BE2C (cell line): Measurements from ENCODE around the gene MAP4K2. TPM values are rescaled to one million over a fixed set of nuclear protein-coding genes. Genes with fewer than 3 reads are reported as not detected.

ENCODE experiments used
- DNase-seq: peaks from one replicate; pipeline ENCODE4 v3.0.0-alpha.2; 2020
- H3K27me3 ChIP-seq: fragments of 250-450 bp; sonication (Bioruptor Pico); 2 replicates; pipeline ENCODE4 v1.5.1; 2020; ENCODE audit warnings: mild to moderate bottlenecking
- H3K36me3 ChIP-seq: fragments of 250-450 bp; sonication (Bioruptor Pico); 2 replicates; pipeline ENCODE4 v1.5.1; 2020; ENCODE audit warnings: mild to moderate bottlenecking
- H3K4me1 ChIP-seq: fragments of 250-450 bp; sonication (Bioruptor Pico); 2 replicates; pipeline ENCODE4 v1.5.1; 2020
- H3K4me3 ChIP-seq: 2 replicates; pipeline ENCODE4 v1.5.1; 2011; ENCODE audit warnings: low read depth, low read length
- H3K9me3 ChIP-seq: fragments of 250-450 bp; sonication (Bioruptor Pico); 2 replicates; pipeline ENCODE4 v1.5.1; 2020
- polyA plus RNA-seq: library from polyadenylated mRNA; unstranded; fragments of >200 nt; gene quantifications from one replicate; pipeline ENCODE4 v1.2.1, GENCODE V29; 2012; ENCODE audit warnings: low read depth, missing spikeins; ENCODE audit not compliant: insufficient read length, insufficient read depth
- TF ChIP-seq, protein P1 (sequence below): IDR thresholded peaks from 2 replicates; pipeline ENCODE4 v1.5.1; 2012; ENCODE audit warnings: mild to moderate bottlenecking, low read depth, low read length

The MAP4K2 gene
- 12.6 TPM for polyA plus RNA-seq

DNA sequence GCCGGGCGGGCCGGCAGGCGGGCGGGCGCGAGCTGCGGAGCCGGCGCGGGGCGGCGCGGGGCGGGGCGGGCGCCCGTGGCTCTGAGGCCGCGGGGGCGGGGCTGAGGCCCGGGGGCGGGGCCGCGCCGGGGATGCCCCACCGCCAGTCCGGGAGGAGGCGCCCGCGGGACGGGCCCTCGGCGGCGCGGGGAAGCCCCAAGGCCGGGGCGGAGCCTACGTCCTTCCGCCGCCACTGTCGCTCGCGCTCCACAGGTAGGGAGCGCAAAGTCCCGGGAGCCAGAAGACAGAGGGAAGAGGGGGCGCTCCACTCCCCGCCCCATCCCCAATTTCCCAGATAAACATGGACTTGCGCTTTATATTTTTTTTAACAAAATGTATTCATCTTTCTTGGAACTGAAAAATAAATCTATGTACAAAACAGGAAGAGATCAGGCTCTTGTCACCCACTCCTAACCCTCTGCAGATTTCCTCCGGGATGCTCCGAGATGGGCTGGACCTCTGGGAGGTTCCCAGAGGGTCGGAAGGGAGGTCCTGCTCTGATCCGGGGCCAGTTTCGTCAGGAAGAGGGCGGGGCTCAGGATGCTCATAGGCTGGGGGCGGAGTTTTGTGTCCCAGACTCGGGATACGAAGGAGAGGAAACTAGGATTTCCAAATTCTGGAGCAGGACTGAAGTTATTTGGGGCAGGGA is at the start of gene MAP4K2:
MAP4K2 (minus strand) TSS at position 57 of the 688 bp plus-strand sequence. CDS start 65 bp downstream, outside the sequence.
- peak within 1 kb of the TSS; percentile 65 for H3K4me3 ChIP-seq
- peak; percentile 85 for DNase-seq
- TF ChIP-seq, protein P1, sequence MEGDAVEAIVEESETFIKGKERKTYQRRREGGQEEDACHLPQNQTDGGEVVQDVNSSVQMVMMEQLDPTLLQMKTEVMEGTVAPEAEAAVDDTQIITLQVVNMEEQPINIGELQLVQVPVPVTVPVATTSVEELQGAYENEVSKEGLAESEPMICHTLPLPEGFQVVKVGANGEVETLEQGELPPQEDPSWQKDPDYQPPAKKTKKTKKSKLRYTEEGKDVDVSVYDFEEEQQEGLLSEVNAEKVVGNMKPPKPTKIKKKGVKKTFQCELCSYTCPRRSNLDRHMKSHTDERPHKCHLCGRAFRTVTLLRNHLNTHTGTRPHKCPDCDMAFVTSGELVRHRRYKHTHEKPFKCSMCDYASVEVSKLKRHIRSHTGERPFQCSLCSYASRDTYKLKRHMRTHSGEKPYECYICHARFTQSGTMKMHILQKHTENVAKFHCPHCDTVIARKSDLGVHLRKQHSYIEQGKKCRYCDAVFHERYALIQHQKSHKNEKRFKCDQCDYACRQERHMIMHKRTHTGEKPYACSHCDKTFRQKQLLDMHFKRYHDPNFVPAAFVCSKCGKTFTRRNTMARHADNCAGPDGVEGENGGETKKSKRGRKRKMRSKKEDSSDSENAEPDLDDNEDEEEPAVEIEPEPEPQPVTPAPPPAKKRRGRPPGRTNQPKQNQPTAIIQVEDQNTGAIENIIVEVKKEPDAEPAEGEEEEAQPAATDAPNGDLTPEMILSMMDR = no peak
- H3K27me3 ChIP-seq = no peaks in the 10 kb centered on the region
- no peaks in the 10 kb centered on the region for H3K36me3 ChIP-seq
- H3K9me3 ChIP-seq = no peaks in the 10 kb centered on the region
- H3K4me1 ChIP-seq = no peaks in the 10 kb centered on the region

DNA sequence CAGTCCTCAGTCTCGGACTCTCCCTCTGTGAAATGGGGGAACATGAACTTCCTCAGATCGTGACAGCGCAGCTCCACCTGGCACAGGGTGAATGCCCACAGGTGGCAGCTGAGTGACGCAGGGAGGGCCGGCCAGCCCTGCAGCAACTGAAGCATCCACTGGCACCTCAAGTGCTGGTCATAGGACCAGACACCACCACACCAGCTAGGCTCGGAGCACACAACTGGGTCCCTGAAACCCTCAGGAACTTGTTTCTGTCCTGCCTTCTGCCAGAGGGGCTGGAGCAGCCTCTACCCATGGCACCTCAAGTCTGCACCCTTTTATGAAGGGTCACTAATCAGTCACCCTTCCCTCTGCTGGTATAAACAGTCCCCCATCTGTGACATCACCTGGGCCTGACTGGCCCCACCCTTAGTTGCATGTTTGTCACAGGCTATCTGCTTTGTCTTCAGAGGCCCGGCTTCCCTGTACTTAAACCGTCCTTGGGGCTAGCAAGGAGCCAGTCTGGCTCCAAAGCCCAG is 48.9 kb upstream of the MAP4K2 start:
- Histone ChIP-seq H3K36me3 (peaks cover 4% of the 10 kb centered on the region; the same call in 1 of the 2 replicates), H3K27me3 (no peaks in the 10 kb centered on the region), H3K9me3 (no peaks in the 10 kb centered on the region), H3K4me1 (peaks cover 17% of the 10 kb centered on the region), H3K4me3 (no peak overlapping the region)
- TF ChIP-seq, protein P1 = no peak
- DNase-seq = no peak

DNA sequence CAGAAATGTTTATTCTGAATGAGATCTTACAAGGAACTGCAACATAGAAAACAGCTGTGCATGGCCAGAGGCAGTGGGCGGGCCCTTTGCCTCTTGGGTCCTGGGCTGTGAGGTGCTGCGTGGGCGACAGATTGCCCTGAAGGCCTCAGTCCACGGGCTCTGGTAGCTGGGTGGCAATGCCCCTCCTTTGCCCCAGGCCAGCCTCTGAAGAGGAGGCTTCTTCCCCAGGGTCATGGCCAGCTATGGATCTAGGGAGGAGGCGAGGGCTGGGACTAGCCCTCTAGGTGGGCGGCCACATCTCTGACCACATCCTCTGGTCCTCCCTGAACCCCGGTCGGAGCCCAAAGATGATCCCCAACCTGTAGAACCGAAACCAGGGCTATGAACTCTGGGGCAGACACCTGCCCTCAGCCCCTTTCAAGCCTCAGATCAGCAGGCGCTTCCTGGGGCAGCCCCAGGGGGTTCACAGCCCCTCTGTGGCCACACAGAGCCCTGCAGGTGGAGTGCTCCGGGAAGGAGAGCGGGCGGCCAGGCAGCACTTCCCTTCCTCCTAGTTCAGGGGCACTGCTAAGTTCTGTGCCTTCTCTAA is 48.1 kb upstream of the MAP4K2 start:
- H3K36me3 ChIP-seq = peaks cover 4% of the 10 kb centered on the region; the same call in 1 of the 2 replicates
- H3K9me3 ChIP-seq = no peaks in the 10 kb centered on the region
- TF ChIP-seq, protein P1 = no peak
- H3K4me1 ChIP-seq = peaks cover 13% of the 10 kb centered on the region
- no peak overlapping the region for H3K4me3 ChIP-seq
- no peaks in the 10 kb centered on the region for H3K27me3 ChIP-seq
- no peak for DNase-seq

DNA sequence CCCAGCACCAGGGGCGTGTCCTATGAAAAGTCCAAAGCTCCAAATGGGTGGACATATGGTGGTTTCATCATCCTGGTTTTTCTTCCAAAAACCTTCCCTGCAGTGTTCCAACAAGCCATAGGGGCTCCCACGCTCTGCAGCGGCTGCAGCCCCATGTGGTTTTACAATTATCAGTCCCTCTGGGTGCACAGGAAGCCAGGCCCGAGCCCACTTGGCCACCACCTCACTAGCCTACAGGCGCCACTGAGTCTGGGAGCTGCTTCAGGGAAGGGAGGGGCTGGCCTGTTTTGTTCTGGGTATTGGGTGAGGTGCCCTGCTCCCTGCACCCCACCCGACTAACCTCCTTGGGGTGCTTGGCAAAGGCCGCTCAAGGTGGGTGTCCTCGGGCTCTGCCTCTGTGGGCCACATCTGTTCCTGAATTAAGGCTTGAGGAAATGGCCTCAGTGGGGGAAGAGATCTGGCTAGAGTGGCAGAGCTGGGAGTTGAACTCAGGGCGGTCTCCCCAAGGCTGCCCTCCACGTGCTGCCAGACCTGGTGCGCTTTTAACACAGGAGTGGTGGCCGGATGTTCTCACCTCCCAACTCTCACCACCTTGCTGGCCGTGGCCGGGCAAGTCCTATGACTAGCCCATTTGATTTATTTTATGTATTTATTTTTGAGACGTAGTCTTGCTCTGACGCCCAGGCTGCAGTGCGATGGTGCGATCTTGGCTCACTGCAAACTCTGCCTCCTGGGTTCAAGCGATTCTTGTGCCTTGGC is 46.8 kb upstream of the MAP4K2 start:
- no peaks in the 10 kb centered on the region for H3K9me3 ChIP-seq
- H3K27me3 ChIP-seq = no peaks in the 10 kb centered on the region
- H3K4me1 ChIP-seq = peaks cover 3% of the 10 kb centered on the region; the same call in 1 of the 2 replicates
- peaks cover 4% of the 10 kb centered on the region; the same call in 1 of the 2 replicates for H3K36me3 ChIP-seq
- DNase-seq = no peak
- H3K4me3 ChIP-seq = no peak overlapping the region
- TF ChIP-seq, protein P1 = no peak

DNA sequence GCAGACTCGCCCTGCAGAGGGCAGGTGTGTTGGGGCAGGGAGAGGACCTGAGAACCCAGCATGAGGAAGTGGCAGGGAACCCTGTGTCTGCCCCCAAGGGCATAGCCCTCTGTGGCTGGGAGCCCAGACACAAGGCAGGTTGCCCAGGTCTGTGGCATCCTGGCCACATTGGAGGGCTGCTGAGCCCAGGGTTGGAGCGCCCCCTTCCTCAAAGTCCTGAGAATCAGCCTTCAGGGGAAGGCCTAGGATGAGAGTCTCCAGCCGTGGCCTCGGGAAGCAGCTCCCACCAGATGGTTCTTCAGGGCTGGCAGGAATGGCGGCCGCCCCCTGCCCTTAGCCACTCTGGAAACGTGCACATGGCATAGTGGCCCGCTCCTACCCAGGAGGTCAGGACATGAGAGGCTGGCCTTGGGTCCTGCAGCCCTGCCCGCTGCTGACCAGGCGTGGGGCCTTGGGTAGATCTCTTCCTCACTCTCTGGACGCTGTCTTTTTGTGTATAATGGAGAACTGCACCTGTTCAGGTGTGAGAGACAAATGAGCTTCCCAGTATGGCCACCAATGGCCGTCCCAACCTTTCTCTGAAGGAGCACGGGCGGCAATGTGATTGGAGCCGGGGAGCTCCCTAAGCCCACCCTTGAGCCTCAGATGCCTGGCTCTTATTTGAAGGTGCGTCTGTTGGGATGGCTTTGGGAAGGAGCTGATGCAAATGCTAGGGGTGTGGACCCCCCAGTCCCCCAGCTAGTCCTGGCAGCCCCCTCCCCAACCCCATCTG is 46.0 kb upstream of the MAP4K2 start:
- no peaks in the 10 kb centered on the region for H3K27me3 ChIP-seq
- H3K4me3 ChIP-seq = no peak overlapping the region
- no peaks in the 10 kb centered on the region for H3K9me3 ChIP-seq
- no peaks in the 10 kb centered on the region for H3K36me3 ChIP-seq
- H3K4me1 ChIP-seq = no peaks in the 10 kb centered on the region
- no peak for DNase-seq
- TF ChIP-seq, protein P1 = no peak
